Mesothelial cell of epicardium (in vitro differentiated cells): ENCODE results near the gene PHF21B. TPM values are rescaled to one million over a fixed set of nuclear protein-coding genes. Genes with fewer than 3 reads are reported as not detected.
"Not testable (repeated sequence)": the region's sequence is repeated elsewhere in the genome, so short reads cannot be mapped to it uniquely, and the experiment has no call there.

Source experiments
- DNase-seq, 2 experiments: peaks; one replicate each; pipeline ENCODE4 v3.0.0; 2021; ENCODE audit warnings: low spot score in 2 of 2; ENCODE audit not compliant: unreplicated experiment in 2 of 2
- H3K27ac Mint-ChIP-seq: 2 replicates; pipeline ENCODE4 v1.8.0; 2021; ENCODE audit warnings: mixed read lengths
- H3K27me3 Mint-ChIP-seq: 2 replicates; pipeline ENCODE4 v1.8.0; 2021; ENCODE audit warnings: low read depth, mixed read lengths
- H3K36me3 Mint-ChIP-seq: 2 replicates; pipeline ENCODE4 v1.8.0; 2021; ENCODE audit warnings: mixed read lengths
- H3K4me1 Mint-ChIP-seq: 2 replicates; pipeline ENCODE4 v1.8.0; 2021; ENCODE audit warnings: mixed read lengths
- H3K4me3 Mint-ChIP-seq: 2 replicates; pipeline ENCODE4 v1.8.0; 2021; ENCODE audit warnings: mild to moderate bottlenecking, moderate library complexity, mixed read lengths
- H3K9me3 Mint-ChIP-seq: 2 replicates; pipeline ENCODE4 v1.8.0; 2021; ENCODE audit warnings: mixed read lengths
- CTCF ChIP-seq: fragments of 200-600 bp; sonication (generic); IDR thresholded peaks from one replicate; pipeline ENCODE4 v1.5.0; 2021; ENCODE audit warnings: antibody characterized with exemption; ENCODE audit not compliant: unreplicated experiment
- total RNA-seq: library from RNA; stranded (reverse); gene quantifications from 3 replicates; pipeline ENCODE4 v1.2.1, GENCODE V29; 2021

The PHF21B gene
- total RNA-seq, 1 donor from 2014 or later, result 8.6 TPM

GRCh38 chr22:44859641-44860040 is 150.2 kb downstream of the PHF21B start:
- Mint-ChIP-seq H3K4me3 (no peak overlapping the region), H3K9me3 (peaks cover 6% of the 10 kb centered on the region)

GRCh38 chr22:44858819-44859218 is 151.0 kb downstream of the PHF21B start:
- H3K27me3 Mint-ChIP-seq, H3K4me3 Mint-ChIP-seq, DNase-seq, H3K9me3 Mint-ChIP-seq, H3K27ac Mint-ChIP-seq, H3K4me1 Mint-ChIP-seq: not testable (repeated sequence)
- H3K36me3 Mint-ChIP-seq, result peaks cover 48% of the 10 kb centered on the region

More at GRCh38 chr22:44859641-44860040, 150.2 kb downstream of the PHF21B start:
- Mint-ChIP-seq H3K36me3 (peaks cover 50% of the 10 kb centered on the region), H3K27me3 (no peaks in the 10 kb centered on the region), H3K27ac (no peak overlapping the region), H3K4me1 (no peaks in the 10 kb centered on the region)
- DNase-seq, result no peak
- TF ChIP-seq CTCF, result no peak

GRCh38 chr22:44855855-44856254 is 153.9 kb downstream of the PHF21B start:
- H3K4me1 Mint-ChIP-seq, result no peaks in the 10 kb centered on the region
- peaks cover 55% of the 10 kb centered on the region for H3K36me3 Mint-ChIP-seq
- no peak overlapping the region for H3K4me3 Mint-ChIP-seq
- no peak for DNase-seq
- H3K27ac Mint-ChIP-seq, result no peak overlapping the region
- no peak for TF ChIP-seq CTCF
- no peaks in the 10 kb centered on the region for H3K27me3 Mint-ChIP-seq
- peaks cover 6% of the 10 kb centered on the region for H3K9me3 Mint-ChIP-seq

- H3K4me1 Mint-ChIP-seq, result not testable (repeated sequence)
Observed at GRCh38 chr22:44854641-44855040, 155.2 kb downstream of the PHF21B start.

GRCh38 chr22:44850946-44851345 is 158.9 kb downstream of the PHF21B start:
- H3K9me3 Mint-ChIP-seq, result peaks cover 5% of the 10 kb centered on the region
- DNase-seq, result no peak
- no peak for TF ChIP-seq CTCF
- H3K27me3 Mint-ChIP-seq, result no peaks in the 10 kb centered on the region
- no peak overlapping the region for H3K27ac Mint-ChIP-seq
- no peak overlapping the region for H3K4me3 Mint-ChIP-seq
- no peaks in the 10 kb centered on the region for H3K4me1 Mint-ChIP-seq
- H3K36me3 Mint-ChIP-seq, result peaks cover 38% of the 10 kb centered on the region

More at GRCh38 chr22:44854641-44855040, 155.2 kb downstream of the PHF21B start:
- not testable (repeated sequence) for H3K27ac Mint-ChIP-seq, H3K4me3 Mint-ChIP-seq, H3K9me3 Mint-ChIP-seq, DNase-seq, H3K27me3 Mint-ChIP-seq
- H3K36me3 Mint-ChIP-seq, result peaks cover 54% of the 10 kb centered on the region

GRCh38 chr22:44848791-44849420 is 160.9 kb downstream of the PHF21B start:
- Mint-ChIP-seq H3K4me3 (no peak overlapping the region), H3K27ac (no peak overlapping the region), H3K4me1 (no peaks in the 10 kb centered on the region), H3K27me3 (no peaks in the 10 kb centered on the region), H3K9me3 (peaks cover 5% of the 10 kb centered on the region), H3K36me3 (peaks cover 38% of the 10 kb centered on the region)
- no peak for TF ChIP-seq CTCF
- no peak for DNase-seq
